GM04504 (cell line): ENCODE results near the gene APPL2.
"Not testable (repeated sequence)": the region's sequence is repeated elsewhere in the genome, so short reads cannot be mapped to it uniquely, and the experiment has no call there.

Experiments used
- DNase-seq: peaks from one replicate; pipeline ENCODE4 v3.0.0-alpha.2; 2012; ENCODE audit warnings: low read depth

Gene APPL2

DNA sequence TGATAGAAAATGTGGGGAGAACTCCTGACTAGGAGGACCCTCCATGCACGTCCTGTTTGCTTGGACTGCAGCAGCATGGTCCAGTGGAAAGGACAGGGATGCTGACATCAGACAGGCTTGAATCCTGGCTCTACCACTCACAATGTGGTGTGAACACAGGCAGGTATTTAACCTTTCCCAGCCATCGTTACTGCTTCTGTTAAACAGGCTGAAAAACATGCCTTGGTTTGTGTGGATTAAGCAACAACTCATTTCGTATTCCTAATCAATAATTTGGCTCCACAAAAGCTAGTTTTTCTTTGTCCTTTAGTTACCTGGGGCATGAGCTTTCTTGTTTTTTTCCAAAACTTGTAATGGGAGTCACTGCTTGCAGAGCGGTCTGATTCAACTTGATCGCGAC is 41.0 kb downstream of the APPL2 start:
- DNase-seq, result no peak

DNA sequence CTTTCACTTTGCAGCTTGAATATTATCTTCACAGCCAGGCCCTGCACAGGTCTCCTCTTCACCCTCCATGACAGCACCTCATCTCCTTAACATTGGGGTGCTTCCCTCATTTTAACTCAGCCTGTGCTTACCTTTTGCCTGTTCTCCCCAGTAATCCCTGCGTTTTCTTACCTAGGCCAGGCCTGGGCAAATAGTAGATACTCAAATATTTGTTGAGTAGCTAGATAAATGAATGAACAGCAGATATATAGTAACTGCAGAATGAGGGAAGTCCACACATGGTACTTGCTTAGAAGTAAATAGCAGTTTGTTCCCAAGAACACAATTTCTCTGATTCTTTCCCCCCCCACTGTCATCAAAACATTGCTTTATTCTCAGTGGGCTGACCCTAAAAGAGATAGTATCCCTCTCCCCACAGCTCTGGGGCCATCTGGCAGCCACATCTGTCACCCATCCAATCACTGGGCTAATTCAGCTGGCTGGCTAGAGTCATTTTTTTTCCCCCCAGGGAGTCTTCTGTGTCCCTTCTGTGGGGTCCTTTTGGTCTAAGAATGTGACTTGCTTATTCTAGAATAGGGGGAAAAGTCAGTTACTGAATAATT is 43.2 kb downstream of the APPL2 start:
- no peak for DNase-seq

DNA sequence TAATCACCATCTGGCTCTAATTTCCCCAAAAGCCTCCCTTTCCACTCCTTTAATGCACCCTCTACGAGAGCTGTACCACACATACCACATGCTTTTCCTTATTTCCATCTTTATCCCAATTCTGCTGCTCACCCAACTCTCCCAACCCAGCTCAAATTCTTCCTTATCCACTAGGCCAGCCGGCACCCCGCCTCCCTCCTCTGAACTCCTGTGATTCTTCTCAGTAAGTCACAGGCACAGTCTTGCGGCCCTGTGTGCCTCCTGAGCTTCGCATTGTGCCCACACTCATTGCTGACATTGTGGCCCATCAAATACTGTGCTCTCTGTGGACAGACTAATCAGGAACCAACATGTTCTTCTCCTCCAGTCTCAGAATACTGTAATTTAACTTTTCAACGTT is 45.4 kb downstream of the APPL2 start:
- no peak for DNase-seq

DNA sequence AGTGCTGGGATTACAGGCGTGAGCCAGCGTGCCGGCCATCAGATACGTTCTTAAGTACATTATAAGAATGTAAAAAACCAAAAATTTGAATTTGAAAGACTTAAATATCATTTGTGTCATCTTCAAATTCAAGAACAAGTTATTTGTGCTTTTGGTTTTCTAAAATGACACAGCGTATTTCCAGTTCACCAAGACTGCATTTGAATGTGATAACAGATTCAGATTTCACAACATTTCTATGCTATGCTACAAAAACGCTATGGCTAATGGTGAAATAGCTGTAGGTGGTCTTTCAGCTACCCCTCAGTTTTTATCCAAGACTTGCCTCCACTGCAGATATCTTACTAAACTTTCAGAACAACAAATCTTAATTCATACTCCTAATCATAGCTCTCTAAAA is 46.7 kb downstream of the APPL2 start:
- DNase-seq, result no peak

DNA sequence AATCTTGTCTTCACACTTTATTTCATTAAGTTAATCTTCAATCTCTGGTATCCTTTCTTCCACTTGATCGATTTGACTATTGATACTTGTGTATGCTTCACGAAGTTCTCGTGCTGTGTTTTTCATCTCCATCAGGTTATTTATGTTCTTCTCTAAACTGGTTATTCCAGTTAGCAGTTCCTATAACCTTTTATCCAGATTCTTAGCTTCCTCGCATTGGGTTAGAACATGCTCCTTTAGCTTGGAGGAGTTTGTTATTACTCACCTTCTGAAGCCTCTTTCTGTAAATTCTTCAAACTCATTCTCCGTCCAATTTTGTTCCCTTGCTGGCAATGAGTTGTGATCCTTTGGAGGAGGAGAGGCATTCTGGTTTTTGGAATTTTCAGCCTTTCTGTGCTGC is 52.0 kb downstream of the APPL2 start:
- not testable (repeated sequence) for DNase-seq

- DNase-seq, result not testable (repeated sequence)
These were observed 52.6 kb downstream of the APPL2 start for GRCh38 chr12:105183406-105183805.

DNA sequence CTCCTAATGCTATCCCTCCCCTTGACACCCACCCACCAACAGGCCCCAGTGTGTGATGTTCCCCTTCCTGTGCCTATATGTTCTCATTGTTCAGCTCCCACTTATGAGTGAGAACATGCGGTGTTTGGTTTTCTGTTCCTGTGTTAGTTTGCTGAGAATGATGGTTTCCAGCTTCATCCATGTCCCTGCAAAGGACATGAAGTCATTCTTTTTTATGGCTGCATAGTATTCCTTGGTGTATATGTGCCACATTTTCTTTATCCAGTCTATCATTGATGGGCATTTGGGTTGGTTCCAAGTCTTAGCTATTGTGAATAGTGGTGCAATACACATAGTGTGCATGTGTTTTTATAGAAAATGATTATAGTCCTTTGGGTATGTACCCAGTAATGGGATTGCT is 56.9 kb downstream of the APPL2 start:
- not testable (repeated sequence) for DNase-seq

DNA sequence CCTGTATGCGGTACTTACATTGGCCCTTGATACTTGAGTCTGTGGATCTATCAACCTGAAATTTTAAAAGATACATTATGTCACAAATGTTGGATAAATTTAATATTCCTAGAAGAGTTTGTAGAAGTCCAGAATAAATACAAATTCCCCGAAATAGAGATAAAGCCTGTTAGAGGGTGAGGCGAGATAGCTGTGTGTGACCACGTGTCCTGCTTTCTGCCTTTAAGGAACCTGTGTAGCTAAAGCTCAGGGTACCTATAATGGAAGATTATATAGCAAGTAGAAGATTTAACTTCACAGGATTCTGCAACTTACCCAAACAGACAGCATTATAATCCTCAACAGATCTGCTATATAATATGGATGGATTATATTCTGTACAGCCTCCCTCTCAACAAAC is 58.8 kb downstream of the APPL2 start:
- DNase-seq, result no peak

DNA sequence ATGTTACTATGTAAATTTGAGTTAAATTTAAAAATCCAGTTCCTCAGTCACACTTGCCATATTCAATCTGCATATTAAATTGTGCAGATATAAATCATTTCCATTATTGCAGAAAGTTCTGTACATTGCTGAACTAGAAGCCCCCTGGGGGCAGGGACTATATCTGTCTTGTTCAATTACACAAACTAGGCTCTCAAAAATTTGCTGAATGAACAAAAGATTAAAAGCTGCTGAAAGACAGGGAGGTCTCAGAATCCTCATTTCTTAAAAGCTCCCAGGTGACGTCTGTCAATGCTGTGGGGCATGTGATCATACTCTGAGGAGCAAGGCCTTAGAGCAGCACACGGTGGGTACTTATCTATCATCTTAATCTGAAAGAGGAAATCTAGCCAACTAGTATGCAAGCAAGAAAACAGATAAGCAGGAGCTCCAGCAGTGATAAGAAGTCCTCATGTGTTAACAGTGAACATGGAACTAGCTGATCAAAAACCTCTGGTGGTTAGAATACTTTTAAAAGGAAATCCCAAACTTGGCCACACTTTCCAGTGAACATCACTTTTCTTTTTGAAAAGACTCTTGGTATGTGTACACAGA is 60.5 kb downstream of the APPL2 start:
- no peak for DNase-seq

- no peak for DNase-seq
These were observed 64.1 kb downstream of the APPL2 start for GRCh38 chr12:105171691-105172436.

GRCh38 chr12:105170139-105170538 is 65.8 kb downstream of the APPL2 start:
- DNase-seq, result no peak

GRCh38 chr12:105168006-105168405 is 68.0 kb downstream of the APPL2 start:
- DNase-seq, result no peak

DNA sequence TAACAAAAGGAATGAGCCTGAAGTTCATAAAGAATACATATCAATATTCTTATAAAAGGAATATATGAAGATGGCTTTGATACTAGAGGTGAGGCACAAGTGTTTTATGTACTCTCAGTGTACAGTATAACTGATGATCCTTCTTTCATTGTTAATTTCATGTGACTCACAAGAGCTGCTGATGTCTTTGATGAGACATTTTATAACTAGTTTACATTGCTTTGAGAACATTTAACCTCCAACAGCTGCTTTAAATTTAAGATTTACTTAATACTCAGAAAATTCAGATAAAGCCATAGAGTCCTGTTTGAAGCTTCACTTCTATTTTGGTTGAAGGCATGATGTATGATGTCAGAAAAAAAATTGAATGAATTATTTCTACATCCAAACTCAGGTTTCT is 68.6 kb downstream of the APPL2 start:
- DNase-seq, result peak; percentile 13

- no peak for DNase-seq
These were observed 69.2 kb downstream of the APPL2 start for GRCh38 chr12:105166736-105167135.

DNA sequence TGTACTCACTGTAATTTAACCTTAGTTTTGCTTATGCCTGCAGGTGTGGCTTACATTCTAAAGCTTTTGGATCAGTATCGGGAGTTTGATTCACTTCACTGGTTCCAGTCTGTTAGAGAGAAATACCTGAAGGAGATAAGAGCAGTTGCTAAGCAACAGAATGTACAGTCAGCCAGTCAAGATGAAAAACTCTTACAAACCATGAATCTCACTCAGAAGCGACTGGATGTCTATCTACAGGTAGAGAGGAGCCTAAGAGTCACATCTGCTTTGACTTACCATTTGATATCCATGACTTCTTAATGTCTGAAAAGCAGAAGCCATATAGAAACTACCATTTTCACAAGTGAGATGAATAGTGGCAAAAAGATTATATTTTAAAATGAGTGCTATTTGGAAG is 71.9 kb downstream of the APPL2 start:
- DNase-seq, result no peak

DNA sequence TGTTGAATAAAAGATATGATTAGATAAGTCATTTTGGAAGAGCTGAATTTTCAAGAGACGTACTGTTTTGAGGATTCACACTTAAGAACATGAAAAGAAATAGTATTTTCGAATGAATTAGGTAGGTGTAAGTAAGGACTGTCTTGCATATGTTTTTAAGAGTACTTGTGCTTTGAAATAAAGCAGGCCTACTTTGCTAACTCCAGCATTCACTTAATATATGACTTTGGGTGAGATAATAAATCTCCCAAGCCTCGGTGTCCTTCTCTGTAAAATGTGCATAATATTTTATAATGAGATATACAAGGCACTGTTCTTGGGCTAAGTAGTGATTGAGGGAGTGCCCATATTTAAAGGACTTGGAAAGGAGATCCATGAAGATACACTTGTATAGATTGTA is 73.8 kb downstream of the APPL2 start:
- DNase-seq, result no peak

- no peak for DNase-seq
These were observed 77.1 kb downstream of the APPL2 start for GRCh38 chr12:105158876-105159275.

GRCh38 chr12:105157606-105158005 is 78.4 kb downstream of the APPL2 start:
- DNase-seq, result no peak

GRCh38 chr12:105156260-105156659 is 79.7 kb downstream of the APPL2 start:
- DNase-seq, result no peak

GRCh38 chr12:105142259-105142658 is 93.7 kb downstream of the APPL2 start:
- DNase-seq, result no peak

DNA sequence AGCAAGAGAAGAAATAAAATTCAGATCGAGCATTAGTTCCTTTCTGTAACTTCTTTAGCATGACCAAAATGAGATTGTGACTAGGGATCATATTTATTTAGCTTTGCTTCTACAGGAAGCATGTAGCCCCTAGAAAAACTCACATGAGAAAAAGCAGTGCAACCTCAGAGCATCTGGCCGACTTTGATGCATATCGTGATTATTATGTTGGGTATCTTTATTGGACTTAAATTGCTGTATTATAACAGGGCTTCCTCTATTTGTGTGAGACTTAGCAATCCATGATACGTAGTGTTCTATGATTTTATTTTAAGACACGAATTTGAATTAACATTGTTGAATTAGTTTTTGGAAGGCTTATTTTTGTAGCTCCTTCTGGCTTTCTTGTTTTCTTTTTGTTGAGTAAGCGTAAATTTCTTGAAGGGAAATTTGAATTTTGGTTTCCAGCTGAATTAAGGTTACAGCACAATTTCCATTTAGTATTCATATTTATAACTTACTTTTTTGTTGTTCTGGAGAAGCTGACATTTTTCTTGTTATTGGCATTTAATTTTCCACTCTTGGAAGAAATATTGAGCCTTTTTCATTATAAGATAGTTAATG is 94.6 kb downstream of the APPL2 start:
- no peak for DNase-seq

DNA sequence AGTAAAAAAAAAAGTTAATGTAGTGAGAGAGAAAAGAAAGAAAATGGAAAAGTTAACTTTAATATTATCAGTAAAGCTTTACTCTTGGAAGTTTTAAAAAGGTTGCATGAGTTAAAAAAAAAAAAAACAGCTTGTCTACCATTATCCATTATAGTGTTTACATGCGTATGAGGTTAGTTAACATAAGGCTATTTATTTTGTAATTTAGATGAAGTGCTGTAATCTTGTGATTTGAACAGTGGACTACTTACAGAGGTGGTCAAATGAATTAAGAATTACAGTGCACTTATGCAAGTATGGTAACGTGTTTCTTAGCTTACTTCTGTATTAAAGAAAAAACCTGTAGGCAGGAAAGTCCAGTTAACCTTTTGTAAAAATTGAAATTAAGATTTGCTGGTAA is 97.7 kb downstream of the APPL2 start:
- no peak for DNase-seq
